Inferior parietal cortex (tissue), 1 donor: ENCODE data around the gene F12.

ENCODE experiments used
- DNase-seq: peaks from one replicate; pipeline ENCODE4 v3.0.0-alpha.2; 2016; ENCODE audit errors: extremely low spot score

Gene F12

GRCh38 chr5:177409043-177409801 lies at the start of gene F12:
Gene F12, minus strand, starts transcription at chr5:177409564. Its CDS starts 37 bp downstream, at chr5:177409527.
- no peak for DNase-seq

GRCh38 chr5:177458912-177459350 lies 49.6 kb upstream of the F12 start:
- no peak for DNase-seq

GRCh38 chr5:177457852-177458681 lies 48.7 kb upstream of the F12 start:
- no peak for DNase-seq

GRCh38 chr5:177456976-177457851 lies 47.9 kb upstream of the F12 start:
- peak; percentile 93 for DNase-seq

- DNase-seq: no peak
Measured at GRCh38 chr5:177456591-177456964, 47.2 kb upstream of the F12 start.

GRCh38 chr5:177455661-177456590 lies 46.6 kb upstream of the F12 start:
- peak; percentile 80 for DNase-seq

DNA sequence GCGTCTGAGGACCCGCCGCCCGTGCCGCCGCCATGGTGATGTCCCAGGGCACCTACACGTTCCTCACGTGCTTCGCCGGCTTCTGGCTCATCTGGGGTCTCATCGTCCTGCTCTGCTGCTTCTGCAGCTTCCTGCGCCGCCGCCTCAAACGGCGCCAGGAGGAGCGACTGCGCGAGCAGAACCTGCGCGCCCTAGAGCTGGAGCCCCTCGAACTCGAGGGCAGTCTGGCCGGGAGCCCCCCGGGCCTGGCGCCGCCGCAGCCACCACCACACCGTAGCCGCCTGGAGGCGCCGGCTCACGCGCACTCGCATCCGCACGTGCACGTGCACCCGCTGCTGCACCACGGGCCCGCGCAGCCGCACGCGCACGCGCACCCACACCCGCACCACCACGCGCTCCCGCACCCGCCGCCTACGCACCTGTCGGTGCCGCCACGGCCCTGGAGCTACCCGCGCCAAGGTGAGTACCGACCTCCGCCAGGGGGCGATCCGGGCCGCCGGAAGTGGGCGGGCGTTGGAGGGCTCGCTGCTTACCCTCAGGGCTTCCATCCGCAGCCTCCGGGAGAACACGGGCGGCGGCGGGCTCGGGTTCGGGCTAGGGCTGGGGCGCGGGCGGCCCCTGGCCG lies 45.8 kb upstream of the F12 start:
- DNase-seq: peak; percentile 66

- peak; percentile 85 for DNase-seq
Measured at GRCh38 chr5:177454397-177455035, 45.2 kb upstream of the F12 start.

- no peak for DNase-seq
Measured at GRCh38 chr5:177453852-177454396, 44.6 kb upstream of the F12 start.

- DNase-seq: no peak
Measured at GRCh38 chr5:177452688-177453638, 43.6 kb upstream of the F12 start.

- DNase-seq: peak; percentile 67
Measured at GRCh38 chr5:177450667-177451424, 41.5 kb upstream of the F12 start.

- DNase-seq: no peak
Measured at GRCh38 chr5:177449140-177450061, 40.0 kb upstream of the F12 start.

DNA sequence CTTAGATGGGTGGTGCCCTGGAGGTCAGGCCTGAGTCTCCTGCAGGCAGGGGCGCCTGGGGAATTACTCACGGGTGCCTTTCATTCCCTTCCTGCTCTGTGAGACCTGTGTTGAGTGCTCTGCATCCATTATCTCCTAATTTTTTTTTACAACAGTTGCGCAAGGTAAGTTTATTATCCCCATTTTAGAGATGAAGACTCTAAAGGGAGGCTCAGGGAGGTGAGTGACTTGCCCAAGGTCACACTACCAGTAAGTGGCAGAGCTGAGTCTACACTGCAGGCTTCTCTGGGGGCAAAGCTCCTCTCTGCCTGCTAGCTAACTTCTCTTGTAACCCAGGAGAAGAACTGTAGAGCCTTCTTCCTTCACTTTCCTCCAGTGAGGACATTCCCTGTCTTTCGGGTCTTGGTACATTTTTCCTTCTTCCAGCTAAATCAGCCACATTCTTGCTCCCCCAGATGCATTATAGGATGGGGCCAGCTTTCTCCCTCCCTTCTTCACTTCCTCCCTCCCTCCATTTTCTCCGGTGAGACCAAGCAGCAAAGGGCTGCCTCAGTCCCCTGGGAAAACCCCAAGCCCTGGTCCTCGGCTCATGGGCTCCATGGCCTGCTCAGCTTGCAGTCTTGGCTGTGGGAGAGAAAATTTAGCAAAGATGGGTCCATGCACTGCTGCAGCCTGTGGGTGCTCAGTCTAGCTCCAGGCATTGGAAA lies 39.0 kb upstream of the F12 start:
- DNase-seq: no peak

DNA sequence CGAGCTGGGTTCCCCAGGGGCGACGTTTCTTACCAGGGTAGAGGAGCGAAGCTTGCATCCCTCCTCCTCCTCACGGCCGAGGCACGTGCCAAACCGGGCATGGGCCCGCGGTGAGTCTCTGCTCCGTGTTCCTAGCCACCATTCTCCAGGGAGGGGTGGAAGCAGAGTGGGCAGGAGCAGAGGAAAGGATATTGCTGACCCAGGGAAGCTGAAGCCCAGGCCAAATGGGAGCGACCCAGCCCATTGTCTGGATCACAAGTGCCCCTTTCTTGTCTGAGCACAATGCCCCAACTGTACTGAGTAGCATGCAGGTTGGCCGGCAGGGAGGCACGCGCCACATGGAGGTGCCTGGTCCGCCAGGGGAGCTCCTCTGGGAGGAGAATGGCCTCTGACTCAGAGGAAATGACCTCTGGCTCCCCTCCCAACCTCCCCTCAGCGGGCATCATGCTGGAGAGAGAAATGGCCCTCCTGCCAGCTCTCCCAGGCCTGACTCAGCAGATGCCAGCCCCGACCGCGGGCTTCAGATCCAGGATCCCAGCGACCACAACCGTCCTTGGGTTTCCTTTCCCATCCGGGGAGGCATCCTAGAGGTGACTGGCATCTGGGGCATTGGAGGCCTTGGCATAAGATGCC lies 38.4 kb upstream of the F12 start:
- DNase-seq: peak; percentile 78

GRCh38 chr5:177447066-177447610 lies 37.8 kb upstream of the F12 start:
- no peak for DNase-seq
